ENCODE measurements around the gene EMC10.
"Not testable (repeated sequence)": the region's sequence is repeated elsewhere in the genome, so short reads cannot be mapped to it uniquely, and the experiment has no call there.

EMC10 gene

GRCh38 chr19:50513746-50514345, 37.5 kb downstream of the EMC10 start, which contains the start of gene ASPDH:
ASPDH (minus strand) TSS chr19:50513913; CDS start chr19:50513823, 90 bp downstream.
- no peak for DNase-seq (ENCODE audit: low read depth in 2 of 2)

DNA sequence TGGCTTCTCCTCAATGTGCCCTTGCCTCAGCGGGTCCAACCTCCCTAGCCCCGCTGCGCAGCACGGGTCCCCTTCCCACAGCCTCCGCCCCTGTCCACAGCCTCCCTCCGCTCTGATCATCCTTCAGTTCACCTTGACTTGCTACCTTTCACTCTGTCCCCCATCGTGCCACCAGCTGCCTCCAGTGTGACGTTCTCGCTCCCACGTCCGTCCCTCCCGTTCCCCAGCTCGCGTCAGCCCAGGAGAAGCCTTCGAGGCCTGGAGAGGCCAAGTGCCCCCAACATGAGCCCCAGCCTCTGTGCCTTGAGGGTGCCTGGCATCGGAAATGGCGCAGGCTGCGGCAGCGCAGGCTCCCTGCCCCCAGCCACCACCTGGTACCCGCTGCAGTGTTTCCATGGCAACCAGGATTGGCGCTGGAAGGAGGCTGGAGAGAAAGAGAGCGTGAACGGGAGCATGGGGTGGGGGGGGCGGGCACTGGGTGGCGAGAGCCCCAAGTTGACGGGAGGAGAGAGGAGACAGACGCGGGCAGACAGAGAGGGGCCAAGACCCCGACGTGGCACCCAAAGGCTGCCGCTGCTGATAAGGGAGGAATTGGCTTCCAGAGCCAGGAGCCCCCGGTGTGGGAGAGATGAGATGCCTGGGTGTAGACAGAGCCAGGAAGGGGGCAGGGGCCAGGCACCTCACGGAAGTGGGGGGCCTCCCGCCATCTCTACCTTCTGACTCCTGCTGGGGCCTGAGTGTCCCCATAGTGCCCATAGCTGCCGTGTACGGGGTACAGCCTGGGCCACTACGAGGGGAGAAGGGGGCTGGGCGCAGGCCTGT, 38.2 kb downstream of the EMC10 start:
- no peak for DNase-seq (ENCODE audit: low read depth in 2 of 2)

GRCh38 chr19:50515168-50515561, 38.9 kb downstream of the EMC10 start:
- DNase-seq (ENCODE audit: low read depth in 2 of 2), result no peak

- no peak for DNase-seq (ENCODE audit: low read depth in 2 of 2)
Measured at GRCh38 chr19:50516456-50516855, 40.1 kb downstream of the EMC10 start.

DNA sequence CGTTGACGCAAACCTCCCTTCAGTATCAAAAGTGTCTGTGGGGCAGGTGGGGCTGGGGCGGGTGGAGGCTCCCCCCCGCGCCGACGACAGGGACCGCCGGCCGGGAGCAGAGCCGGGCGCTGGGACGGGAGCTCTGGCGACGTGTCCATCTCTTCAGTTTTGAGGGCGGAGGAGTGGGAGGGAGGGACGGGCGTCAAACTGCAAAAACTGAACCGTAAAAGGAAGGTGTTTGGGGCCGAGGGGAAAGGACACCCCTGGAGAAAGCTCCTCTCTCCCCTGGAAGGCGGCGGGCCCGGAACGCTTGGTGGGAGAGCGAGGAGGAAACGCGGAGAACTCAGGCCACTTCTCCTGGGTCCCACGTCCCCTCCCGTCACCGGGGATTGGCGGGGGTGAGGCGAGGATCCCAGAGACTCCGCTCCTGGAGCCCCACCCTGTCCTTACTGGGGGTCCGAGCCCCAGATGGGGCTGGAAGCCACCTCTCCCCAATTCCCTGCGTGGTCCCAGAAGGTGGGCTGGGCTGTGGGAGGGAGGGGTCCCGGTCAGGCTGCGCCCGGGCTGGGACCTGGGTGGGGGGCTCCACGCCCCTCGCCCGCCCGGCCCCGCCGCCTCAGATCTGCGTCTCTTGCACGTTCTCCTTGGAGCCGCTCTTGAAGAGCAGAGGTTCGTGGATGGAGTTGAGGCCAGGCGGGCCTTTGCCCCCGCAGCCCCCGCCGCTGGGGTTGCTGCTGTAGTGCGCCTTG, 40.8 kb downstream of the EMC10 start:
- DNase-seq (ENCODE audit: low read depth in 2 of 2), result no peak

DNA sequence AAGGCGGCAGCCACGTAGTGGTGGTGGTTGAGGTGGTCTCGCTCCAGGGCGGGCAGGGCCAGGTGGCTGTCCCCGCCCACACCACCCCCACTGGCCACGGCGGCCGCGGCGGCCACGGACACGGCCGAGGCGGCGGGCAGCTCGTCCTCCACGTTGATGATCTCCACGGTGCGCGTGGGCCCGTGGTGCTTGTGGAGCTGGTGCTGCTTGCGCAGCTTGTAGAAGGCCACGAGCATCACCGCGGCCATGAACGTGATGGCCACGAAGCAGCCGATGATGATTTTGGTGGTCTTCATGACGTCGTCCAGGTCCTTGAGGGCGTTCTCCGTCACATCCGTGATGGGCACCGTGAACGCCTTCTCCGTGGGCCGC, 41.4 kb downstream of the EMC10 start:
- DNase-seq (ENCODE audit: low read depth in 2 of 2), result no peak

DNA sequence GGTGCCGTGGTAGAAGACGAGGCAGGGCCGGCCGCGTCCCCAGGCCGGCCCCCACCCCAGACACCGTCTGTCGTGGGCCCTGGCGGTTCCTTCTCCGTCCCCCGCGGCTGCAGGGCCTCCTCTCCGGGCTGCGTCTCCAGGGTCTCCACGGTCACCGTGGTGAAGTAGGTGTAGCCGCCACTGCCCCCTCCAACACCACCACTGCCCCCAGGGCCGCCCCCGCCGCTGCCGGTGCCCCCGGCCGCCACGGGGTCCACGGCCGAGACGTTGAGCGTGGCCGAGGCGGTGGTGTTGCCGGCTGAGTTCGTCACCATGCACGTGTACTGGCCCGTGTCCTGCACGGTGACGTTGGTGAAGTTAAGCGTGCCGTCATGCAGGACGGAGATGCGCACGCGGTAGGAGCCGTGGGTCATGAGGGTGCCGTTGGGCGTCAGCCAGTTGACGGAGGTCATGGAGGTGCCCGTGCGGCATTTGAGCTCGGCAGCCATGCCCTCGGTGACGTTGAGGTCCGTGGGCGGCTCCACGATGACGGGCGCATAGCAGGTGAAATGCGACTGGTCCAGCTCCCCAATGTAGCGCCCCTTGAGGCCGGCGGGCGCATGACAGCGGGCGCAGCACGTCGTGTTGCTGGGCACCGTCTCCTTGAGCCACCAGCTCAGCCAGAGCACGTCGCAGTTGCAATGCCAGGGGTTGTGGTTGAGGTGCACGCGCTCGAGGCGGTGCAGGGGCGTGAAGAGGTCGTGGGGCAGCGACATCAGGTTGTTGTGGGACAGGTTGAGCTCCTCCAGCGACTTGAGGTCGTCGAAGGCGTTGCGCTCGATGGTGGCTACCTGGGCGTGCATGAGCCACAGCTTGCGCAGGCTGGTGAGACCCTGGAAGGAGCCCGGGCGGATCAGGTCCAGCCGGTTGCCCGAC, 42.0 kb downstream of the EMC10 start:
- DNase-seq (ENCODE audit: low read depth in 2 of 2), result no peak

DNA sequence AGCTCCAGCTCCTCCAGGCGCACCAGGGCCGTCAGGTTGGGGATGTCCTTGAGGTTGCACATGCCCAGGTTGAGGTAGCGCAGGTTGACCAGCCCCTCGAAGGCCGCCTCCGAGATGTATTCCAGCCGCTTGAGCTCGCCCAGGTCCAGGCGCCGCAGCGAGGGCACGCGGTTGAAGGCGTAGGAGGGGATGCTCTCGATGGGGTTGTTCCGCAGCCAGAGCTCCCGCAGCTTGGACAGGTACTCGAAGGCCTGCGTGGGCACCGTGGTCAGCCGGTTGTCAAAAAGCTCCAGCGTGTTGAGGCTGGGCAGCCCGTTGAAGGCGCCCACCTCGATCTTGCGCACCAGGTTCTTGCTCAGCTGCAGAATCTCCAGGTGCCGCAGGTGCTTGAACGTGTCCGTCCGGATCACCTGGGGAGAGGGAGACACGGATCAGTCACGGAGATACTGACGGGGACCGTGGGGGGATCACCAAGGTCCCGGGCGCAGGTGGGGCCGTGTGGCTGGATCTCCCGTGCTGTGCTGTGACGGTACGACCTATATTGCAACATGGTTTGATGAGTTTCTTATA, 42.8 kb downstream of the EMC10 start:
- DNase-seq (ENCODE audit: low read depth in 2 of 2), result no peak

GRCh38 chr19:50520822-50521465, 44.6 kb downstream of the EMC10 start:
- DNase-seq (ENCODE audit: low read depth in 2 of 2), result no peak

DNA sequence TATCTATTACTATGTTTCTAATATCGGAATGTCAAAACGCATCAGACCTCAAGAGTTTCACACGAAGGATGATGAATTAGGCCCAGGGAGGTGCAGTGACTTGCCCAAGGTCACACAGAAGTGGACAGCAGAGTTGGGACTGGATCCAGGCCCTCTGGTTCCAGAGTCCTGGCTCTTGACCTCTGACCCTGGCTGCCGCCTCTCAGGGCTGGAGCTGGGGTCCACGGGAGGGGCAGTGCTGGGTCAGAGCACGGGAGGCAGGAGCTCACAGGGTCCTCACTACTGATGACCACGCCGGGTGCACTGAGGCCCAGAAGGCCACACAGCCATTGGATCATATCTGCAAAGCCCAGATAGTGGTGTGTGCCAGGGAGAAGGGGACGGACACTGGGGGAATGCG, 46.6 kb downstream of the EMC10 start:
- DNase-seq (ENCODE audit: low read depth in 2 of 2), result no peak

DNA sequence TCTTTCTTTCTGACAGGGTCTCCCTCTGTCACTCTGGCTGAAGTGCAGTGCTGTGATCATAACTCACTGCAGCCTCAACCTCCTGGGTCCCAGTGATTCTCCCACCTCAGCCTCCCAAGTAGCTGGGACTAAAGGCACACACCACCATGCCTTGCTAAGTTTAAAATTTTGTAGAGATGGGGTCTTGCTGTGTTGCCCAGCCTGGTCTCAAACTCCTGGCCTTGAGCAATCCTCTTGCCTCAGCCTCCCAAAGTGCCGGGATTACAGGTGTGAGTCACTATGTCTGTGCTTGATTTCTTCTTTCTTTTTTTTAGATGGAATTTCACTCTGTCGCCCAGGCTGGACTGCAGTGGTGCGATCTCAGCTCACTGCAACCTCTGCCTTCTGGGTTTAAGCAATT, 51.7 kb downstream of the EMC10 start:
- not testable (repeated sequence) for DNase-seq (ENCODE audit: low read depth in 2 of 2)

DNA sequence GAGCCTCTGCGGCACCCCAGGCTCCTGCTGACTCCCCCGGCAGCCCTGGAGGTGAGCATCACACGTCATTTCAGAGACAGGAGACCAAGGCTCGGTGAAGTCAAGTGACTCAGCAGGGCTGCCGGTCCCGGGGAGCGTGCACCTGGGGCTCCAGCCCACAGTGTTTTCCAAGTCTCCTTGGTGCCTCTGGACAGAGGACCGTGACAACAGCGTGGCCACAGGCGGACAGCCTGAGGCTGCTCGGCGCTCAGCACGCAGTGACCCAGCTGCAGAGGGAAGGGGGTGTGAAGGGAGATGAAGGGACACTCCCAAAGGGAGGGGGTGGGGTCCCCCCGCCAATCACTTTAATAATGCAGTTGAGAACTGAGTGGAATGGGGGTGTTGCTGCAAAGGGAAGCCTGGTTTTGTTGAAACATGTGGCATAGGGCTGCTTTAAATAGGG, 54.9 kb downstream of the EMC10 start:
- DNase-seq (ENCODE audit: low read depth in 2 of 2), result no peak

DNA sequence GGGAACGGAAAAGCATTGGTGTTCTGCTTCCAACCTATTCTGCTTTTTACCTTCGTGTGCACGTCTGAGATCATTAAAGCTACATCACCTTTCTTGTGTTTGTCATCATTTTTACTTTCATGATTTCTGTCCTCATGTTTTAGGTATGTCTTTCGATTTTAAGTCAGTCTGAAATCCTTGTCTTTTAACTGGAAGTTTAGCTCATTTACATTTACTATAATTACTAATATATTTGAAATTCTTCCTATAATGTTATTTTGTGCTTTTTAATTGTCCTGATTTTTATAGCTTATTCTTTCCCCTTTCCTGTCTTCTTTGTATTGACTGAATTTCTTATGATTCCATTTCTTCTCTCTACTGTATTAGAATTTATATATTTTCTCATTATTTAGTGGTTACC, 56.6 kb downstream of the EMC10 start:
- DNase-seq (ENCODE audit: low read depth in 2 of 2), result no peak

DNA sequence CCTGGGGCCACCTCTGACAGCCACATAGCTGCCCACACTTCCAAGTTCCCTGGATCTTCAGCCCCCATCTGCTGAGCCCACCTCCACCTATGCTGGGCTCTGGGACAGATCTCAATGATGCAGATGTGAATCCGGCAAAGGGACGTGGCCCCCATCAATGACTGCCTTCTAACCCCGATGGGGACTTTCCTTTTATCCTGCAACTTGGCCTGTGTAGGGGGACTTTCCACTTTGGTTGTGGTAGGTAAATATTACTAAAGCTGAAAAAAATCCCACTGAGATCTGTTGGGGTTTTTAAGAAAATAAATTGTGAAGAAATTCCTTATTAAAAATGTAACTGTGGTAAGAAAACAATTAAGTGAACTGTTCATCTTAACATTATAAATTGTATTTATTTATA, 58.2 kb downstream of the EMC10 start:
- no peak for DNase-seq (ENCODE audit: low read depth in 2 of 2)

DNA sequence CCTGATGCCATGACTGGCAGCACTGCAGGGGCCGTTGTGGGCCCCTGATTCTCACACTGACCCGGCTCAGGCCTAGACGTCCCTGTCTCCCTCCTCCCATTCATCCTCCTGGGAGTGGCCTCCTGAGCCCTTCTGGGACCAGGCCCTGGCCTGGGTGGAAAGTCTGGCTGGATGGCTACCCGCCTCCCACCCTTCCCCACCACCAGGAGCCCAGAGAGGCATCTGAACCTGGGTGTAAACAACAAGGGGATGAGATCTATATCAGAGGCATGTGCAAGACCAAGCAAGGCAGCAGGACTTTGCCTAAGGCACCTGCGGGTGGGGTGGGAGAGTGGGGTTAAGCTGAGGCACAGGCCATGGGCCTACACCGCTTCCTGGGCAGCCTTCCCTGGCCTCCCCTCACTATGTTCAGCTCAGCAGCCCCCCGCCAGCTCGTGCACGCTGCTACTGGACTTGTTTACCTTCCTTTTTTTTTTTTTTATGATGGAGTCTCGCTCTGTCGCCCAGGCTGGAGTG, 59.4 kb downstream of the EMC10 start:
- DNase-seq (ENCODE audit: low read depth in 2 of 2), result no peak

DNA sequence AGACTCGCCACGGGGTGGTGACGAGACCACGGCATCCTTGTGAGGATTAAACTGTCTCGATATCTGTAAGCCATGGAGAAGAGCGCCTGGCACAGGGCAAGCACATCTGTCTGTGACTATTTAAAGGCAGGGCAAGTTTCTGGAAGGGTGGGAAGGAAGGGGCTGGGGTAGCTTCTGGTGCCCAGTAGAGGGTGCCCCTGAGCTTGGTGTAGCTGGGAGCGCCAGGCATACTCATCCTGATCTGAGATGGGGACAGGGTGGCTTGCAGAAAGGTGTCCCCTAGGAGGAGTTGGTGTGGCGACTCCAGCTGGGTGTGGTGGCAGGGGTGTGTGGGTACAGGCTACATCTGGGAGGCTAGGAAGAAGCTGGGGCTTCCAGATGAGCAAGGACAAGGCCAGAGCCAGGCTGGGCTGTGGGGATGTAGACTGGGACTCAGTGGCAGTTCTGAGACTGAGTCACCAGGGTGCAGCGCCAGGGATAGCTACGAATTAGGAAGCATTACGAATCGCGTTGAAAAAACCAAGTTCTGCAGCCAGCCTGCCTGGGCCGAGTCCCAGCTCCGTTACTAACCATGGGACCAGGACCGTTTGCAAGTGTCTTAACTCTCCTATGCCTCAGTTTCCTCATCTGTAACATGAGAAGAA, 60.5 kb downstream of the EMC10 start:
- DNase-seq (ENCODE audit: low read depth in 2 of 2), result no peak

DNA sequence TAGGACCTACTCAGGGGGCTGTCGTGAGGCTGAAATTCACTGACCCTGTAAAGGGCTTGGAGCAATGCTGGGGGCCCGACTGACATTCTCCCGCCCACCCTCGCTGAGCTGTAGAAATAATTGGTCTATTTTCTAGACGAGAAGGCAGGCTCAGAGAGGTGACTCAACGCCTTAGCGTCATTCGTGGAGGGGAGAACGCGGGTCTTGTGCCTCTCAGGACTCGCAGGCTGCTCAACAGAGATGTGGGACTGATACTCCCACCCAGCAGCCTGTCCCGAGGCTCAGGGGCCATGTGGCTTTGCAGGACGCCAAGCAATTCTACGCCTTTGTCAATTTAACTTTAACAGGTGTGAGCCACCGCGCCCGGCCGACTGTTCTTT, 61.0 kb downstream of the EMC10 start:
- no peak for DNase-seq (ENCODE audit: low read depth in 2 of 2)

GRCh38 chr19:50537769-50538230, 61.5 kb downstream of the EMC10 start:
- DNase-seq (ENCODE audit: low read depth in 2 of 2), result peak; percentile 23 to 32
